HEK293T (cell line): ENCODE data around the gene SEC11C.

Experiments
- CTCF ChIA-PET: fragments of 350-600 bp; formaldehyde crosslinking; extraction: SDS; loops from one replicate; lab custom pipeline; 2021; ENCODE audit warnings: antibody characterized with exemption, inconsistent platforms; lab: Yijun Ruan, JAX
- POLR2A ChIA-PET: fragments of 350-600 bp; formaldehyde crosslinking; extraction: SDS; loops from one replicate; lab custom pipeline; 2020; ENCODE audit warnings: antibody characterized with exemption, inconsistent platforms; lab: Yijun Ruan, JAX
- DNase-seq: peaks from one replicate; pipeline ENCODE4 v3.0.0; 2012; ENCODE audit warnings: mixed read lengths; ENCODE audit errors: extremely low spot score
- ARNT ChIP-seq: fragments of 450-650 bp; IDR thresholded peaks from 2 replicates; pipeline ENCODE4 v1.6.1; 2017; ENCODE audit warnings: mild to moderate bottlenecking
- BHLHE40 ChIP-seq: fragments of 450-650 bp; IDR thresholded peaks from 2 replicates; pipeline ENCODE4 v1.6.1; 2016; ENCODE audit warnings: mild to moderate bottlenecking, moderate library complexity, borderline replicate concordance
- CTBP1 ChIP-seq: fragments of 450-650 bp; IDR thresholded peaks from 2 replicates; pipeline ENCODE4 v1.6.1; 2016; ENCODE audit warnings: borderline replicate concordance
- ELF4 ChIP-seq: fragments of 450-650 bp; IDR thresholded peaks from 2 replicates; pipeline ENCODE4 v1.6.1; 2017; ENCODE audit warnings: antibody characterized with exemption
- FOXA1 ChIP-seq: fragments of 450-650 bp; IDR thresholded peaks from 2 replicates; pipeline ENCODE4 v1.6.1; 2016; ENCODE audit warnings: mild to moderate bottlenecking
- FOXK2 ChIP-seq: fragments of 450-650 bp; IDR thresholded peaks from 2 replicates; pipeline ENCODE4 v1.6.1; 2016; ENCODE audit warnings: mild to moderate bottlenecking
- FOXM1 ChIP-seq: fragments of 450-650 bp; IDR thresholded peaks from 2 replicates; pipeline ENCODE4 v1.6.1; 2017; ENCODE audit warnings: mild to moderate bottlenecking, borderline replicate concordance
- HDGF ChIP-seq: fragments of 450-650 bp; IDR thresholded peaks from 2 replicates; pipeline ENCODE4 v1.6.1; 2017; ENCODE audit warnings: antibody characterized with exemption, borderline replicate concordance
- L3MBTL2 ChIP-seq: fragments of 450-650 bp; conservative IDR thresholded peaks from 2 replicates; pipeline ENCODE4 v1.6.1; 2016; ENCODE audit warnings: mild to moderate bottlenecking
- LEF1 ChIP-seq: fragments of 450-650 bp; IDR thresholded peaks from 2 replicates; pipeline ENCODE4 v1.6.1; 2017; ENCODE audit warnings: mild to moderate bottlenecking, borderline replicate concordance
- NFRKB ChIP-seq: fragments of 450-650 bp; IDR thresholded peaks from 2 replicates; pipeline ENCODE4 v1.6.1; 2016; ENCODE audit warnings: mild to moderate bottlenecking, moderate library complexity
- SP1 ChIP-seq: fragments of 450-650 bp; IDR thresholded peaks from 2 replicates; pipeline ENCODE4 v1.6.1; 2017
- SUZ12 ChIP-seq: fragments of 450-650 bp; IDR thresholded peaks from 2 replicates; pipeline ENCODE4 v1.6.1; 2016; ENCODE audit warnings: mild to moderate bottlenecking
- TARDBP ChIP-seq: fragments of 450-650 bp; IDR thresholded peaks from 2 replicates; pipeline ENCODE4 v1.6.1; 2016
- ZNF384 ChIP-seq: fragments of 450-650 bp; IDR thresholded peaks from 2 replicates; pipeline ENCODE4 v1.6.1; 2016
- TF ChIP-seq, protein P1 (sequence below): fragments of 450-650 bp; IDR thresholded peaks from 2 replicates; pipeline ENCODE4 v1.6.1; 2016

Gene SEC11C

DNA sequence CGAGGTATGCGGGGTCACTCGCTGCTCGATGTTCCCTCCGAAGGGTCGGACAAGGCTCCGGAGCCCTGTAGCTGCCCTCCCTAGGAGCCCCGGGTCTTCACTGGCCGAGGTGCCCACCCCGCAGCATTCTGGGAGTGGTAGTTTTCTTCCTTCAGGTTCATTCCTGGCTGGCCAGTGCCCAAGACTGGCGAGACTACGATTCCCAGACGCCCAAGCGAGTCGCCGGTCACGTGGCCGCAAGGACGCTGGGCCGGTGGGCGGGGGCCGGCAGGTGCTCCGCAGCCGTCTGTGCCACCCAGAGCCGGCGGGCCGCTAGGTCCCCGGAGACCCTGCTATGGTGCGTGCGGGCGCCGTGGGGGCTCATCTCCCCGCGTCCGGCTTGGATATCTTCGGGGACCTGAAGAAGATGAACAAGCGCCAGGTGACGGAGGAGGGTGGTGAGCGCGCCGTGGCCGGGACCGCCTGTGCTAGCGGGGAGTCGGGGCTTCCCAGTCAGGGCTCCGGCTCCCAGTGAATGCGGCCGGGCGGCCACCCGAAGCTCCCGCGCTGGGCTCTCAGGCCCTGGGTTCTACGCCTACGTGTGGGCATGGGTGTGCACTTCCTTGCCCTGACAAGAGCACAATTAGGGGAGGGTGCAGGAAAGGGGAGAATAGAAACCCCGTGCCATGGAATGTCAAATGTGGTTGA, at the start of gene SEC11C:
Gene SEC11C (plus strand): TSS at position 270 of the 687 bp plus-strand sequence. CDS start 65 bp downstream, at position 335.
- DNase-seq, result peak; percentile 86
- CTCF ChIA-PET, result interaction anchor here (0.6 kb wide), 1 partner anchor 405 kb away, joined by 3 read pairs; no protein-coding TSS in a partner anchor
- POLR2A ChIA-PET, result interaction anchor here (0.6 kb wide), 1 partner anchor 10 kb away, joined by 3 read pairs; no protein-coding TSS in a partner anchor
- TF ChIP-seq ARNT (no peak), ELF4 (no peak), L3MBTL2 (peak; percentile 69), CTBP1 (no peak), NFRKB (no peak), HDGF (no peak), SUZ12 (peak; percentile 77)

DNA sequence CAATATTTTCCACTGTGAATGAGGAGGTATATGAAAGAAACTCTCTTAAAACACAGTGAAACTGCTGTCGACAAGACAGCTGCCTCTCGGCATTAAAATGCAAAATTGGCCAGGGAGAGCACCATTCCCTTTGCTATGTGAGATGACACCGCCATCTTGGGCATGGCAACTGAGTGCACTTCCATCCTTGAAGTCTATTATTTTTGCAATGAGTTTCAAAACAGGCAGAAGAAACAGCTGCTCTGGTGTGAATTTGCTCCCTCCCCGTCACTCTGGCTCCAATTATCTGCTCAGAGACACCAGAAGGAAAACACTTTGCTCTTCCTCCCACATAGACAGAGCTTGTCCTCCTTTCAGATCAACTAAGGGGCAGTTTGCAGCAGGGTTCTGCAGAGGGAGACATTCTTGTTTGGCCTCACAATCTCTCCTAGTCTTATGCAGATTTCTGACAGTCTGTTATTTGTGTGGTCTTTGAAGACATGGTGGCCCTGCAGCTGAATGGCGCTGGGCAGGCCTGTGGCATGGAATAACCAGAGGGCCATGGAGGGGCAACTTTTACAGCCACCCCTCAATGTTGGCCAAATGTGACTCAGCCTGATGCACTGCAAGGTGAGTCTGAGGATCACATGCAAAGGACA, 48.6 kb upstream of the SEC11C start:
- POLR2A ChIA-PET, result no interaction called here
- DNase-seq, result no peak
- no peak for TF ChIP-seq FOXA1
- TF ChIP-seq LEF1, result no peak
- no peak for TF ChIP-seq ARNT
- no peak for TF ChIP-seq HDGF
- TF ChIP-seq CTBP1, result no peak
- TF ChIP-seq SUZ12, result no peak
- TF ChIP-seq FOXM1, result no peak
- no peak for TF ChIP-seq L3MBTL2
- no peak for TF ChIP-seq ELF4
- TF ChIP-seq FOXK2, result no peak
- no peak for TF ChIP-seq ZNF384
- no peak for TF ChIP-seq SP1
- TF ChIP-seq, protein P1, sequence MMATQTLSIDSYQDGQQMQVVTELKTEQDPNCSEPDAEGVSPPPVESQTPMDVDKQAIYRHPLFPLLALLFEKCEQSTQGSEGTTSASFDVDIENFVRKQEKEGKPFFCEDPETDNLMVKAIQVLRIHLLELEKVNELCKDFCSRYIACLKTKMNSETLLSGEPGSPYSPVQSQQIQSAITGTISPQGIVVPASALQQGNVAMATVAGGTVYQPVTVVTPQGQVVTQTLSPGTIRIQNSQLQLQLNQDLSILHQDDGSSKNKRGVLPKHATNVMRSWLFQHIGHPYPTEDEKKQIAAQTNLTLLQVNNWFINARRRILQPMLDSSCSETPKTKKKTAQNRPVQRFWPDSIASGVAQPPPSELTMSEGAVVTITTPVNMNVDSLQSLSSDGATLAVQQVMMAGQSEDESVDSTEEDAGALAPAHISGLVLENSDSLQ, result no peak
- TF ChIP-seq BHLHE40, result no peak
- TF ChIP-seq NFRKB, result no peak
- CTCF ChIA-PET, result interaction anchor here (0.5 kb wide), 1 partner anchor 217 kb away, joined by 4 read pairs; no protein-coding TSS in a partner anchor

DNA sequence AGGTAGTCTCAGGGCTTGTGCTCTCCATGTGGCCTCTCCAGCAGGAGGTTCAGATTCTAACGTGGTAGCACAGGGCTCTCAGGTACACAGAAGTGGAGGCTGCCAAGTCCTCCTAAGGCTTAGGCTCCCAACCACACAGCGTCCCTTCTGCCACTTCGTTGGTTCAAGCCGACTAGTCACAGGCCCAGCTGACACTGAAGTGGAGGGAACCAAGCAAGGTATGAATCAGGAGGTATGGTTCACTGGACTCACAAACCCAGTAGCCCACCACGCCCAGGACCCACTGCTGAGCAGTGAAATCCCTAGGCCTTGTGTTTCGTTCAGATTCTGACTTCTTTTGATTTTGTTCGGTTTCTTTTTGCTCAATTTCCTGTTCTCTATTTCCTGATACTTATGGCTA, 46.0 kb upstream of the SEC11C start:
- CTCF ChIA-PET, result no interaction called here
- TF ChIP-seq SP1 (no peak), SUZ12 (no peak), ARNT (no peak), FOXM1 (no peak), ELF4 (no peak), CTBP1 (no peak), FOXA1 (no peak)
- TF ChIP-seq, protein P1, result no peak
- POLR2A ChIA-PET, result no interaction called here
- DNase-seq, result no peak

DNA sequence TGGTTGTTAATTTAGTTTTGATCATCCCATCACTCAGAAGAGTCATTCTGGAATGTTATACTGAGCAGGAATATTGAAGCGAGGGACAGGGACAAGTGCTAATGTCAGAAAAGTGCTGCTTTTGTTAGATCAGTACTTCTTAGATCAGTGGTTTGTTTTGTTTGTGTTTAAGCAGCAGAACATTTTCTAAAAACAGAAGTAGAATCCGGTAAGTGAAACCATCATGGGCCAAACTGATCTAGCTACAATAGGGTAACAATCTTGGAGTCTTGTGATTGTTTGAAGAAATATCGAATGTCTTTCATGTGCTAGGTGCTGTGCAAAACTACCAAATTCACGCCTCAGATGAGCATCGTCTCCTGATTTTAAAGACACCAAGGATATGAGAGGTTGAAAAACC, 45.1 kb upstream of the SEC11C start:
- no peak for DNase-seq
- TF ChIP-seq FOXM1 (no peak), L3MBTL2 (no peak), FOXA1 (no peak), SUZ12 (no peak), SP1 (no peak), BHLHE40 (no peak), CTBP1 (no peak), ZNF384 (no peak), FOXK2 (no peak), TARDBP (no peak), NFRKB (no peak), ARNT (no peak), ELF4 (no peak), HDGF (no peak), LEF1 (no peak)
- TF ChIP-seq, protein P1, result no peak
- CTCF ChIA-PET, result no interaction called here
- POLR2A ChIA-PET, result no interaction called here

DNA sequence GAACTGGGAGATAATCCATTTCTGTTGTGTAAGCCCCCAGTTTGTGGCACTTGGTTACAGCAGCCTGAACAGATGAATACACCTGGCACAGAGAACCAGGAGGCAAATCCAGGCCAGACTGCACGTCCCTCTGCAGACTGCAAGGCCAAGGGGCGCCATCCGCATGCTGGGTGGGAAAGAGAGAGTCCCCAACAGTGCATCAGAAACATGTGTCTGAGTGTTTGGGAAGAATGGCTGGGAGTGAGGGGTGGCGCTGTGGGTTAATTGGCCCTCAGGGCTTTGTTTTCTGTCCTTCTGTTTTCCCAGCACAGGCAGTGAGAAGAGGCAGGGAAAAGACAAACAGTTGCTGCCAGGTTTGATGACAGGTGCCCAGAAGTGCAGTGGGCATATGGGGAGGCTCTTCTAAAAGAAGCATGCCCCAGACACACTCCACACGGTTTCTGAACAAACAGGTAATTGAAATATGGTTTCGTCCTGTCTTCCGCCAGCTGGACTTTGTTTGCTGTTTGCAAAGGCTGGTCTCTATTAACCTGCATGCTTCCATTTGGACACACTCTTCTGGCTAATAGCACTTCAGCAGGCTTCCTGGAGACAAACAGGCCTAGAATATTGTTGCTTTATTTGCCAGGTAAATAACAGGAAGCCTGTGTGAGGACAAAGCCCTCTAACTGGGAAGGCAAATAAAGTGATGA, 43.4 kb upstream of the SEC11C start:
- no peak for DNase-seq
- ChIA-PET CTCF (no interaction called here), POLR2A (no interaction called here)
- TF ChIP-seq TARDBP (no peak), ZNF384 (no peak), SP1 (no peak), HDGF (no peak), FOXM1 (no peak), L3MBTL2 (no peak), FOXA1 (no peak), BHLHE40 (no peak), NFRKB (no peak), LEF1 (no peak), ARNT (no peak), CTBP1 (no peak)
- TF ChIP-seq, protein P1, result no peak
